GM23248 (cell line): ENCODE results near the gene NCAPG. TPM values are rescaled to one million over a fixed set of nuclear protein-coding genes. Genes with fewer than 3 reads are reported as not detected.

ENCODE experiments used
- DNase-seq: peaks from one replicate; pipeline ENCODE4 v3.0.0-alpha.2; 2015
- H2AFZ ChIP-seq: fragments of 200-600 bp; sonication (generic); 2 replicates; pipeline ENCODE4 v1.6.1; 2016; ENCODE audit warnings: antibody characterized with exemption
- H3F3A ChIP-seq: fragments of 200-600 bp; sonication (generic); 2 replicates; pipeline ENCODE4 v1.6.1; 2016; ENCODE audit warnings: mild to moderate bottlenecking, antibody characterized with exemption, mixed run types; ENCODE audit not compliant: insufficient read depth
- H3K27ac ChIP-seq: fragments of 200-600 bp; sonication (generic); 2 replicates; pipeline ENCODE4 v1.5.1; 2016; ENCODE audit warnings: mild to moderate bottlenecking
- H3K27me3 ChIP-seq: fragments of 200-600 bp; sonication (generic); replicated peaks from 2 replicates; pipeline ENCODE4 v1.6.1; 2016; ENCODE audit warnings: mild to moderate bottlenecking; ENCODE audit not compliant: insufficient read depth
- H3K36me3 ChIP-seq: fragments of 200-600 bp; sonication (generic); 2 replicates; pipeline ENCODE4 v1.6.1; 2016; ENCODE audit warnings: low read depth, mild to moderate bottlenecking
- H3K4me1 ChIP-seq: fragments of 200-600 bp; sonication (generic); 2 replicates; pipeline ENCODE4 v1.6.1; 2016; ENCODE audit warnings: mild to moderate bottlenecking; ENCODE audit not compliant: insufficient read depth
- H3K4me2 ChIP-seq: fragments of 200-600 bp; sonication (generic); one replicate; pipeline ENCODE4 v1.6.1; 2016; ENCODE audit warnings: mild to moderate bottlenecking; ENCODE audit not compliant: unreplicated experiment
- H3K4me3 ChIP-seq: fragments of 200-600 bp; sonication (generic); 2 replicates; pipeline ENCODE4 v1.5.1; 2016; ENCODE audit warnings: mild to moderate bottlenecking
- H3K79me2 ChIP-seq: fragments of 200-600 bp; sonication (generic); 2 replicates; pipeline ENCODE4 v1.6.1; 2016; ENCODE audit warnings: mild to moderate bottlenecking; ENCODE audit not compliant: insufficient read depth
- H3K9ac ChIP-seq: fragments of 200-600 bp; sonication (generic); 2 replicates; pipeline ENCODE4 v1.6.1; 2016; ENCODE audit warnings: mild to moderate bottlenecking
- H3K9me2 ChIP-seq: fragments of 200-600 bp; sonication (generic); 2 replicates; pipeline ENCODE4 v1.6.1; 2016; ENCODE audit warnings: mixed run types, mild to moderate bottlenecking, moderate library complexity; ENCODE audit not compliant: insufficient read depth
- H3K9me3 ChIP-seq: fragments of 200-600 bp; sonication (generic); one replicate; pipeline ENCODE4 v1.6.1; 2017; ENCODE audit warnings: low read depth
- H4K20me1 ChIP-seq: fragments of 200-600 bp; sonication (generic); 2 replicates; pipeline ENCODE4 v1.6.0; 2016; ENCODE audit not compliant: insufficient read depth
- EZH2 ChIP-seq: fragments of 200-600 bp; sonication (generic); IDR thresholded peaks from 2 replicates; pipeline ENCODE4 v1.6.1; 2018; ENCODE audit warnings: antibody characterized with exemption, mild to moderate bottlenecking; ENCODE audit not compliant: insufficient read depth, poor library complexity, severe bottlenecking
- EZH2phosphoT487 ChIP-seq: fragments of 200-600 bp; sonication (generic); IDR thresholded peaks from 2 replicates; pipeline ENCODE4 v1.6.1; 2018; ENCODE audit warnings: antibody characterized with exemption, moderate library complexity, mild to moderate bottlenecking, low read depth; ENCODE audit not compliant: insufficient read depth
- WGBS, 2 experiments: methylation state at CpG; one replicate each; pipeline ENCODE4 v1.1.6; 2015 to 2017; ENCODE audit warnings: low lambda C conversion rate in 2 of 2, low coverage in 1 of 2; ENCODE audit errors: missing lambda C conversion rate in 2 of 2; 5-methylcytosine and 5-hydroxymethylcytosine counted together
- in situ Hi-C: fragments of 300-500 bp; cut with MboI; formaldehyde crosslinking; loops from 2 replicates; pipeline ENCODE4 v1.15.0; 2020
- polyA plus RNA-seq: library from polyadenylated mRNA; unstranded; fragments of >200 nt; fragmentation: Nextera tagmentation; extraction: Ambion mirVana; gene quantifications from 2 replicates; pipeline ENCODE4 v1.2.1, GENCODE V29; 2016
- total RNA-seq: library from RNA; depleted of rRNA; stranded (reverse); fragments of >200 nt; shearing (Covaris generic); gene quantifications from 2 replicates; pipeline ENCODE4 v1.2.3, GENCODE V29; 2014

Gene NCAPG
- total and polyA plus RNA-seq, 2 experiments from 2014 or later: 13.1 to 15.6 TPM

GRCh38 chr4:17797808-17798207 is 13.0 kb upstream of the NCAPG start:
- no peak for DNase-seq
- H3F3A ChIP-seq: peaks cover 9% of the 10 kb centered on the region; the same call in 1 of the 2 replicates
- 100% methylated on average over 1 of the region's 1 CpG for WGBS, 2 experiments
- H3K36me3 ChIP-seq: peaks cover 31% of the 10 kb centered on the region; the same call in 1 of the 2 replicates
- H3K27me3 ChIP-seq: no peaks in the 10 kb centered on the region
- H2AFZ ChIP-seq: no peak overlapping the region
- no peaks in the 10 kb centered on the region for H3K9me2 ChIP-seq
- H3K9ac ChIP-seq: no peak overlapping the region
- H3K27ac ChIP-seq: no peak overlapping the region
- peaks cover 20% of the 10 kb centered on the region for H3K79me2 ChIP-seq
- H4K20me1 ChIP-seq: no peaks in the 10 kb centered on the region
- no peaks in the 10 kb centered on the region for H3K4me1 ChIP-seq
- H3K4me2 ChIP-seq: no peak overlapping the region
- no peak overlapping the region for H3K4me3 ChIP-seq
- no peak for TF ChIP-seq EZH2
- no peak for TF ChIP-seq EZH2phosphoT487
- in situ Hi-C loops: no loop called here
- no peaks in the 10 kb centered on the region for H3K9me3 ChIP-seq

- Histone ChIP-seq H3K27ac (no peak overlapping the region), H3K9me3 (no peaks in the 10 kb centered on the region), H3K79me2 (peaks cover 95% of the 10 kb centered on the region), H3F3A (peaks cover 12% of the 10 kb centered on the region; the same call in 1 of the 2 replicates), H3K36me3 (peaks cover 26% of the 10 kb centered on the region), H3K4me1 (peaks cover 33% of the 10 kb centered on the region), H3K4me2 (no peak overlapping the region), H3K27me3 (no peaks in the 10 kb centered on the region), H3K9ac (no peak overlapping the region), H3K4me3 (no peak overlapping the region), H4K20me1 (peaks cover 11% of the 10 kb centered on the region; the same call in 1 of the 2 replicates), H3K9me2 (no peaks in the 10 kb centered on the region), H2AFZ (no peak overlapping the region)
- WGBS, 2 experiments: 92 to 96% methylated on average over 3 of the region's 3 CpGs
- in situ Hi-C loops: loop anchor here (25.0 kb wide), 1 partner anchor 243 kb away; no protein-coding TSS in a partner anchor
- no peak for TF ChIP-seq EZH2
- no peak for TF ChIP-seq EZH2phosphoT487
- no peak for DNase-seq
Observed at GRCh38 chr4:17805580-17806155, 5.1 kb upstream of the NCAPG start.

- H3K4me2 ChIP-seq: peak overlapping the region; percentile 91
- TF ChIP-seq EZH2phosphoT487: no peak
- TF ChIP-seq EZH2: no peak
- DNase-seq: peak; percentile 44
- H3K36me3 ChIP-seq: peaks cover 18% of the 10 kb centered on the region
- peaks cover 92% of the 10 kb centered on the region for H3K79me2 ChIP-seq
- 10 to 16% methylated on average over 6 of the region's 6 CpGs for WGBS, 2 experiments
- H3K4me1 ChIP-seq: peaks cover 40% of the 10 kb centered on the region
- H3K9me3 ChIP-seq: no peaks in the 10 kb centered on the region
- H3K9ac ChIP-seq: peak overlapping the region; percentile 98
- H3K4me3 ChIP-seq: peak overlapping the region; percentile 97
- H3K27me3 ChIP-seq: no peaks in the 10 kb centered on the region
- peaks cover 12% of the 10 kb centered on the region; the same call in 1 of the 2 replicates for H3F3A ChIP-seq
- in situ Hi-C loops: loop anchor here (25.0 kb wide), 1 partner anchor 245 kb away; no protein-coding TSS in a partner anchor
- H2AFZ ChIP-seq: peak overlapping the region; percentile 17; the same call in 1 of the 2 replicates
- peak overlapping the region; percentile 1; the same call in 1 of the 2 replicates for H3K27ac ChIP-seq
- no peaks in the 10 kb centered on the region for H3K9me2 ChIP-seq
- H4K20me1 ChIP-seq: peaks cover 11% of the 10 kb centered on the region; the same call in 1 of the 2 replicates
Observed at GRCh38 chr4:17807446-17807845, 3.3 kb upstream of the NCAPG start.

- TF ChIP-seq EZH2: no peak
- no peak for TF ChIP-seq EZH2phosphoT487
- peak overlapping the region; percentile 98 for H3K9ac ChIP-seq
- in situ Hi-C loops: loop anchor here (25.0 kb wide), 1 partner anchor 247 kb away; no protein-coding TSS in a partner anchor
- H3K36me3 ChIP-seq: peaks cover 4% of the 10 kb centered on the region; the same call in 1 of the 2 replicates
- peaks cover 11% of the 10 kb centered on the region; the same call in 1 of the 2 replicates for H4K20me1 ChIP-seq
- H3K27ac ChIP-seq: peak overlapping the region; percentile 95
- H3K79me2 ChIP-seq: peaks cover 93% of the 10 kb centered on the region
- no peaks in the 10 kb centered on the region for H3K9me3 ChIP-seq
- peak overlapping the region; percentile 91 for H3K4me2 ChIP-seq
- no peaks in the 10 kb centered on the region for H3K9me2 ChIP-seq
- H3K27me3 ChIP-seq: no peaks in the 10 kb centered on the region
- 14 to 16% methylated on average over 7 of the region's 7 CpGs for WGBS, 2 experiments
- H3F3A ChIP-seq: peaks cover 12% of the 10 kb centered on the region; the same call in 1 of the 2 replicates
- peaks cover 61% of the 10 kb centered on the region for H3K4me1 ChIP-seq
- peak; percentile 10 for DNase-seq
- peak overlapping the region; percentile 97 for H3K4me3 ChIP-seq
- H2AFZ ChIP-seq: peak overlapping the region; percentile 92
Observed at GRCh38 chr4:17809667-17810066, 1.1 kb upstream of the NCAPG start.
